Measurements from ENCODE around the gene BABAM2.
"Not testable (repeated sequence)": the region's sequence is repeated elsewhere in the genome, so short reads cannot be mapped to it uniquely, and the experiment has no call there.

BABAM2 gene

GRCh38 chr2:28000287-28000686 is 109.8 kb downstream of the BABAM2 start:
- Histone ChIP-seq H3K27ac (ENCODE audit: low read depth, low read length) (no peak overlapping the region), H3K4me1 (ENCODE audit: control insufficient read depth, insufficient read depth, low read length) (no peaks in the 10 kb centered on the region), H3K4me3 (ENCODE audit: low read length) (no peak overlapping the region), H3K9ac (ENCODE audit: low read length) (no peak overlapping the region), H3K36me3 (ENCODE audit: control insufficient read depth, insufficient read depth, low read length) (no peaks in the 10 kb centered on the region), H3K27me3 (ENCODE audit: control insufficient read depth, insufficient read depth, low read length) (no peaks in the 10 kb centered on the region)

- Histone ChIP-seq H3K36me3 (ENCODE audit: control insufficient read depth, insufficient read depth, low read length) (no peaks in the 10 kb centered on the region), H3K4me1 (ENCODE audit: control insufficient read depth, insufficient read depth, low read length) (no peaks in the 10 kb centered on the region), H3K27ac (ENCODE audit: low read depth, low read length) (no peak overlapping the region), H3K9ac (ENCODE audit: low read length) (no peak overlapping the region), H3K27me3 (ENCODE audit: control insufficient read depth, insufficient read depth, low read length) (no peaks in the 10 kb centered on the region), H3K4me3 (ENCODE audit: low read length) (no peak overlapping the region)
These were observed 111.7 kb downstream of the BABAM2 start for GRCh38 chr2:28002181-28002580.

- no peaks in the 10 kb centered on the region for H3K4me1 ChIP-seq (ENCODE audit: control insufficient read depth, insufficient read depth, low read length)
- H3K9ac ChIP-seq (ENCODE audit: low read length): no peak overlapping the region
- no peak overlapping the region for H3K4me3 ChIP-seq (ENCODE audit: low read length)
- H3K27ac ChIP-seq (ENCODE audit: low read depth, low read length): no peak overlapping the region
- H3K36me3 ChIP-seq (ENCODE audit: control insufficient read depth, insufficient read depth, low read length): no peaks in the 10 kb centered on the region
- H3K27me3 ChIP-seq (ENCODE audit: control insufficient read depth, insufficient read depth, low read length): no peaks in the 10 kb centered on the region
These were observed 113.6 kb downstream of the BABAM2 start for GRCh38 chr2:28004086-28004485.

- H3K9ac ChIP-seq (ENCODE audit: low read length): no peak overlapping the region
- H3K36me3 ChIP-seq (ENCODE audit: control insufficient read depth, insufficient read depth, low read length): no peaks in the 10 kb centered on the region
- H3K27me3 ChIP-seq (ENCODE audit: control insufficient read depth, insufficient read depth, low read length): no peaks in the 10 kb centered on the region
- no peak overlapping the region for H3K27ac ChIP-seq (ENCODE audit: low read depth, low read length)
- no peaks in the 10 kb centered on the region for H3K4me1 ChIP-seq (ENCODE audit: control insufficient read depth, insufficient read depth, low read length)
- H3K4me3 ChIP-seq (ENCODE audit: low read length): no peak overlapping the region
These were observed 119.2 kb downstream of the BABAM2 start for GRCh38 chr2:28009732-28010131.

- no peak overlapping the region for H3K4me3 ChIP-seq (ENCODE audit: low read length)
- H3K27me3 ChIP-seq (ENCODE audit: control insufficient read depth, insufficient read depth, low read length): no peaks in the 10 kb centered on the region
- H3K27ac ChIP-seq (ENCODE audit: low read depth, low read length): no peak overlapping the region
- no peaks in the 10 kb centered on the region for H3K36me3 ChIP-seq (ENCODE audit: control insufficient read depth, insufficient read depth, low read length)
- H3K9ac ChIP-seq (ENCODE audit: low read length): no peak overlapping the region
- H3K4me1 ChIP-seq (ENCODE audit: control insufficient read depth, insufficient read depth, low read length): no peaks in the 10 kb centered on the region
These were observed 120.8 kb downstream of the BABAM2 start for GRCh38 chr2:28011322-28011737.

GRCh38 chr2:28018474-28018873 is 127.9 kb downstream of the BABAM2 start:
- not testable (repeated sequence) for H3K27ac ChIP-seq (ENCODE audit: low read depth, low read length); H3K4me1 ChIP-seq (ENCODE audit: control insufficient read depth, insufficient read depth, low read length); H3K36me3 ChIP-seq (ENCODE audit: control insufficient read depth, insufficient read depth, low read length); H3K27me3 ChIP-seq (ENCODE audit: control insufficient read depth, insufficient read depth, low read length); H3K9ac ChIP-seq (ENCODE audit: low read length); H3K4me3 ChIP-seq (ENCODE audit: low read length)

- H3K27me3 ChIP-seq (ENCODE audit: control insufficient read depth, insufficient read depth, low read length); H3K9ac ChIP-seq (ENCODE audit: low read length); H3K36me3 ChIP-seq (ENCODE audit: control insufficient read depth, insufficient read depth, low read length); H3K4me3 ChIP-seq (ENCODE audit: low read length); H3K27ac ChIP-seq (ENCODE audit: low read depth, low read length); H3K4me1 ChIP-seq (ENCODE audit: control insufficient read depth, insufficient read depth, low read length): not testable (repeated sequence)
These were observed 129.0 kb downstream of the BABAM2 start for GRCh38 chr2:28019521-28019920.

GRCh38 chr2:28021898-28022297 is 131.4 kb downstream of the BABAM2 start:
- Histone ChIP-seq H3K4me1 (ENCODE audit: control insufficient read depth, insufficient read depth, low read length) (no peaks in the 10 kb centered on the region), H3K27me3 (ENCODE audit: control insufficient read depth, insufficient read depth, low read length) (no peaks in the 10 kb centered on the region), H3K4me3 (ENCODE audit: low read length) (no peak overlapping the region), H3K36me3 (ENCODE audit: control insufficient read depth, insufficient read depth, low read length) (peaks cover 3% of the 10 kb centered on the region), H3K27ac (ENCODE audit: low read depth, low read length) (no peak overlapping the region), H3K9ac (ENCODE audit: low read length) (no peak overlapping the region)

- Histone ChIP-seq H3K36me3 (ENCODE audit: control insufficient read depth, insufficient read depth, low read length) (peaks cover 3% of the 10 kb centered on the region), H3K4me1 (ENCODE audit: control insufficient read depth, insufficient read depth, low read length) (no peaks in the 10 kb centered on the region), H3K27ac (ENCODE audit: low read depth, low read length) (no peak overlapping the region), H3K4me3 (ENCODE audit: low read length) (no peak overlapping the region), H3K9ac (ENCODE audit: low read length) (no peak overlapping the region), H3K27me3 (ENCODE audit: control insufficient read depth, insufficient read depth, low read length) (no peaks in the 10 kb centered on the region)
These were observed 134.6 kb downstream of the BABAM2 start for GRCh38 chr2:28025123-28025522.

GRCh38 chr2:28026230-28026629 is 135.7 kb downstream of the BABAM2 start:
- not testable (repeated sequence) for H3K4me3 ChIP-seq (ENCODE audit: low read length); H3K27me3 ChIP-seq (ENCODE audit: control insufficient read depth, insufficient read depth, low read length); H3K36me3 ChIP-seq (ENCODE audit: control insufficient read depth, insufficient read depth, low read length); H3K27ac ChIP-seq (ENCODE audit: low read depth, low read length); H3K4me1 ChIP-seq (ENCODE audit: control insufficient read depth, insufficient read depth, low read length); H3K9ac ChIP-seq (ENCODE audit: low read length)

GRCh38 chr2:28028025-28028424 is 137.5 kb downstream of the BABAM2 start:
- Histone ChIP-seq H3K36me3 (ENCODE audit: control insufficient read depth, insufficient read depth, low read length) (peaks cover 3% of the 10 kb centered on the region), H3K27ac (ENCODE audit: low read depth, low read length) (no peak overlapping the region)

GRCh38 chr2:28030600-28030999 is 140.1 kb downstream of the BABAM2 start:
- H3K27ac ChIP-seq (ENCODE audit: low read depth, low read length): no peak overlapping the region
- H3K4me3 ChIP-seq (ENCODE audit: low read length): no peak overlapping the region
- H3K9ac ChIP-seq (ENCODE audit: low read length): no peak overlapping the region
- no peaks in the 10 kb centered on the region for H3K4me1 ChIP-seq (ENCODE audit: control insufficient read depth, insufficient read depth, low read length)
- peaks cover 3% of the 10 kb centered on the region for H3K36me3 ChIP-seq (ENCODE audit: control insufficient read depth, insufficient read depth, low read length)
- H3K27me3 ChIP-seq (ENCODE audit: control insufficient read depth, insufficient read depth, low read length): no peaks in the 10 kb centered on the region

More at GRCh38 chr2:28028025-28028424, 137.5 kb downstream of the BABAM2 start:
- Histone ChIP-seq H3K4me3 (ENCODE audit: low read length) (no peak overlapping the region), H3K27me3 (ENCODE audit: control insufficient read depth, insufficient read depth, low read length) (no peaks in the 10 kb centered on the region), H3K9ac (ENCODE audit: low read length) (no peak overlapping the region), H3K4me1 (ENCODE audit: control insufficient read depth, insufficient read depth, low read length) (no peaks in the 10 kb centered on the region)

GRCh38 chr2:28032816-28033215 is 142.3 kb downstream of the BABAM2 start:
- H3K27me3 ChIP-seq (ENCODE audit: control insufficient read depth, insufficient read depth, low read length): no peaks in the 10 kb centered on the region
- H3K9ac ChIP-seq (ENCODE audit: low read length): no peak overlapping the region
- no peak overlapping the region for H3K4me3 ChIP-seq (ENCODE audit: low read length)
- H3K36me3 ChIP-seq (ENCODE audit: control insufficient read depth, insufficient read depth, low read length): no peaks in the 10 kb centered on the region
- no peaks in the 10 kb centered on the region for H3K4me1 ChIP-seq (ENCODE audit: control insufficient read depth, insufficient read depth, low read length)
- H3K27ac ChIP-seq (ENCODE audit: low read depth, low read length): no peak overlapping the region
